MM.1S (cell line): ENCODE data around the gene SORCS2.

ENCODE experiments used
- CTCF ChIP-seq: fragments of 300-600 bp; sonication (generic); IDR thresholded peaks from 2 replicates; pipeline ENCODE4 v1.5.1; 2016; ENCODE audit warnings: antibody characterized with exemption, low read length, mixed read lengths
- EZH2 ChIP-seq: fragments of 300-600 bp; sonication (generic); optimal IDR thresholded peaks from 2 replicates; pipeline ENCODE3; 2017; ENCODE audit warnings: low read depth, mild to moderate bottlenecking, antibody characterized with exemption, low read length, mixed read lengths
- EZH2phosphoT487 ChIP-seq: fragments of 300-600 bp; sonication (generic); IDR thresholded peaks from 2 replicates; pipeline ENCODE4 v1.6.1; 2018; ENCODE audit warnings: antibody characterized with exemption, low read length

- TF ChIP-seq CTCF (no peak), EZH2 (no peak), EZH2phosphoT487 (no peak)
These were observed 501.4 kb downstream of the SORCS2 start for GRCh38 chr4:7693711-7694110.
